Thymus (tissue), 11 donors: Measurements from ENCODE around the gene KLHL10. TPM values are rescaled to one million over a fixed set of nuclear protein-coding genes. Genes with fewer than 3 reads are reported as not detected.

Experiments
- DNase-seq, 9 donors: peaks; one replicate each; pipeline ENCODE4 v3.0.0-alpha.2; 2013; ENCODE audit warnings: low spot score in 9 of 9, low read depth in 6 of 9, missing footprints in 1 of 9
- H3K27ac ChIP-seq, 2 donors: one replicate each; pipeline ENCODE4 v1.5.1; 2013; ENCODE audit warnings: control low read depth in 1 of 2, low read depth in 1 of 2, low read length in 1 of 2, mild to moderate bottlenecking in 1 of 2, moderate library complexity in 1 of 2
- H3K27me3 ChIP-seq, 2 donors: one replicate each; pipeline ENCODE4 v1.5.1; 2013; ENCODE audit warnings: low read length in 1 of 2; ENCODE audit not compliant: control insufficient read depth in 2 of 2, insufficient read depth in 1 of 2
- H3K36me3 ChIP-seq, 2 donors: one replicate each; pipeline ENCODE4 v1.5.1; 2013; ENCODE audit warnings: low read length in 1 of 2, mild to moderate bottlenecking in 1 of 2, moderate library complexity in 1 of 2; ENCODE audit not compliant: control insufficient read depth in 2 of 2, insufficient read depth in 2 of 2
- H3K4me1 ChIP-seq, 2 donors: one replicate each; pipeline ENCODE4 v1.5.1; 2013; ENCODE audit warnings: low read length in 2 of 2; ENCODE audit not compliant: control insufficient read depth in 2 of 2, insufficient read depth in 2 of 2
- H3K4me3 ChIP-seq, 2 donors: one replicate each; pipeline ENCODE4 v1.5.1; 2013; ENCODE audit warnings: low read length in 2 of 2, control low read depth in 1 of 2, mild to moderate bottlenecking in 1 of 2
- H3K9me3 ChIP-seq, 2 donors: one replicate each; pipeline ENCODE4 v1.5.1; 2013; ENCODE audit warnings: low read length in 1 of 2, mild to moderate bottlenecking in 1 of 2; ENCODE audit not compliant: control insufficient read depth in 2 of 2, insufficient read depth in 1 of 2
- WGBS: extraction: QIAGEN DNeasy Blood & Tissue Kit; methylation state at CpG from one replicate; pipeline ENCODE4 v1.1.7; 2013; 5-methylcytosine and 5-hydroxymethylcytosine counted together
- polyA plus RNA-seq: library from polyadenylated mRNA; stranded (reverse); fragments of 200-250 nt; gene quantifications from one replicate; pipeline ENCODE4 v1.2.3, GENCODE V29; 2013
- total RNA-seq: library from RNA; stranded (reverse); fragments of 120-200 nt; gene quantifications from one replicate; pipeline ENCODE4 v1.2.4, GENCODE V29; 2013
- donor health status: healthy.

Gene KLHL10
- total and polyA plus RNA-seq, 2 donors: 0.14 TPM; not detected in 1

DNA sequence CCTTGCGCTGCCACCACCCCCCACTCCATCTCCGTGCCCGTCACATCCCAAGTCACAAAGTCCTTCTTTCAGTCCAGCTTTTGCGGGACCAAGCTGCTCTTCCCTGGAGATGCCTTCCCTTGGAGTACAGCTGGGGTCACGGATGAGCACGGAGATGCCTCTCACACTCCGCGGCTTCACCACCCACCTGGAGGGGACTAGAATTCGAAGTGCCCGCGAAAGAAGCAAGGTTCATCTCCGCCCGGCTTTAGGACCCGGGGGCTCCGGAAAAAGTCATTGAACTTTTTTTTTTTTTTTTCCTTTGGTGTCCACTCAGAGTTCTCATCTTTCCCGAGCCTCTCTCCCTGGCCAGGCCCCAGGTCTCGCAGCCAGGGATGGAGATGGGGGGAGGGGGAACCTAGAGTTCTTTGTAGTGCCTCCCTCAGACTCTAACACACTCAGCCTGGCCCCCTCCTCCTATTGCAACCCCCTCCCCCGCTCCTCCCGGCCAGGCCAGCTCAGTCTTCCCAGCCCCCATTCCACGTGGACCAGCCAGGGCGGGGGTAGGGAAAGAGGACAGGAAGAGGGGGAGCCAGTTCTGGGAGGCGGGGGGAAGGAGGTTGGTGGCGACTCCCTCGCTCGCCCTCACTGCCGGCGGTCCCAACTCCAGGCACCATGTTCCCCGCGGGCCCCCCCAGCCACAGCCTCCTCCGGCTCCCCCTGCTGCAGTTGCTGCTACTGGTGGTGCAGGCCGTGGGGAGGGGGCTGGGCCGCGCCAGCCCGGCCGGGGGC lies 25.1 kb upstream of the KLHL10 start, which contains the start of gene FKBP10:
TSS of gene FKBP10 (plus strand) at position 624 of the 771 bp plus-strand sequence. CDS start at position 655, 31 bp downstream.
- peaks cover 2 to 7% of the 10 kb centered on the region in 2 donors for H3K9me3 ChIP-seq
- H3K36me3 ChIP-seq: no peaks in the 10 kb centered on the region
- peaks cover 9 to 14% of the 10 kb centered on the region in 2 donors for H3K4me1 ChIP-seq
- WGBS: 9% methylated on average over 35 of the region's 35 CpGs
- peak in 1 of 9 donors; percentile 60 for DNase-seq
- H3K27me3 ChIP-seq: peaks cover 34 to 65% of the 10 kb centered on the region in 2 donors
- peak within 1 kb of the TSS; percentile 14 to 78 for H3K4me3 ChIP-seq
- no peak within 1 kb of the TSS for H3K27ac ChIP-seq

GRCh38 chr17:41813152-41813680 lies 24.4 kb upstream of the KLHL10 start:
- DNase-seq: no peak
- Histone ChIP-seq H3K4me1 (peaks cover 9 to 14% of the 10 kb centered on the region in 2 donors), H3K36me3 (no peaks in the 10 kb centered on the region), H3K4me3 (peak overlapping the region; percentile 0 to 14), H3K27ac (no peak overlapping the region), H3K27me3 (peaks cover 34 to 62% of the 10 kb centered on the region in 2 donors), H3K9me3 (peaks cover 2 to 7% of the 10 kb centered on the region in 2 donors)
- 68% methylated on average over 12 of the region's 12 CpGs for WGBS

- peaks cover 34 to 62% of the 10 kb centered on the region in 2 donors for H3K27me3 ChIP-seq
- no peak overlapping the region for H3K27ac ChIP-seq
- peaks cover 2 to 7% of the 10 kb centered on the region in 2 donors for H3K9me3 ChIP-seq
- H3K4me1 ChIP-seq: peaks cover 9 to 14% of the 10 kb centered on the region in 2 donors
- WGBS: 94% methylated on average over 9 of the region's 9 CpGs
- no peak for DNase-seq
- H3K36me3 ChIP-seq: no peaks in the 10 kb centered on the region
- no peak overlapping the region for H3K4me3 ChIP-seq
These were observed 23.9 kb upstream of the KLHL10 start for GRCh38 chr17:41813699-41814124.

GRCh38 chr17:41814195-41814594 lies 23.4 kb upstream of the KLHL10 start:
- DNase-seq: no peak

DNA sequence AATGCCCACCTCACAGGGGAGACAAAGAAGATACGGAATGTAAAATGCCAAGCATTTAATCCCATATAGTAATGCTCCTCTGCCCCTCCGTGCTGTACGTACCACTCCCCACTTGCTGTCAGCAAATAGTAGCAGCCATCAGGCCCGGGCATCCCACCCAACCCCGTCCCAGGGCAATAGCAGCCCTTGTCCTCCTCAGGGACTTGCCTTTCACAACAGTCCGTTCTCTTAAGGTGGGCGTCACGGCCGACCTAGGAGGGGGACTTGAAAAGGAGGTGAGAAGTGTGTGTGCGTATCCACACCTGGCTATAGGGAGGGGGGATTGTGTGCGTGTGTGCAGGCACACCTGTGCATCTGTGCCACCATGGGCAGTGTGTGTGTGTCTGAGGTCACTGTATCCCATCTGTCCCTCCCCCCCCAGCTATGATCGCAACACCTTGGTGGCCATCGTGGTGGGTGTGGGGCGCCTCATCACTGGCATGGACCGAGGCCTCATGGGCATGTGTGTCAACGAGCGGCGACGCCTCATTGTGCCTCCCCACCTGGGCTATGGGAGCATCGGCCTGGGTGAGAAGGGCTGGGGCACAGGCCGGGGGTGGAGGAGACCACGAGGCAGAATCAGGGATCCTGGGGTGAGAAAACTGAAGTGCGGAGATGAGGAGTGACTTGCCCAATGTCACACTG lies 20.8 kb upstream of the KLHL10 start:
- no peak overlapping the region for H3K27ac ChIP-seq
- no peak overlapping the region for H3K4me3 ChIP-seq
- H3K4me1 ChIP-seq: peaks cover 5 to 12% of the 10 kb centered on the region in 2 donors
- H3K9me3 ChIP-seq: peaks cover 0 to 2% of the 10 kb centered on the region in 2 donors
- no peaks in the 10 kb centered on the region for H3K36me3 ChIP-seq
- WGBS: 96% methylated on average over 23 of the region's 23 CpGs
- H3K27me3 ChIP-seq: peaks cover 25 to 34% of the 10 kb centered on the region in 2 donors
- DNase-seq: no peak

More at GRCh38 chr17:41814195-41814594, 23.4 kb upstream of the KLHL10 start:
- Histone ChIP-seq H3K9me3 (peaks cover 2 to 7% of the 10 kb centered on the region in 2 donors), H3K27me3 (peaks cover 34 to 59% of the 10 kb centered on the region in 2 donors), H3K4me3 (no peak overlapping the region), H3K27ac (no peak overlapping the region), H3K36me3 (no peaks in the 10 kb centered on the region), H3K4me1 (peaks cover 9 to 14% of the 10 kb centered on the region in 2 donors)
- WGBS: 91% methylated on average over 1 of the region's 1 CpG

DNA sequence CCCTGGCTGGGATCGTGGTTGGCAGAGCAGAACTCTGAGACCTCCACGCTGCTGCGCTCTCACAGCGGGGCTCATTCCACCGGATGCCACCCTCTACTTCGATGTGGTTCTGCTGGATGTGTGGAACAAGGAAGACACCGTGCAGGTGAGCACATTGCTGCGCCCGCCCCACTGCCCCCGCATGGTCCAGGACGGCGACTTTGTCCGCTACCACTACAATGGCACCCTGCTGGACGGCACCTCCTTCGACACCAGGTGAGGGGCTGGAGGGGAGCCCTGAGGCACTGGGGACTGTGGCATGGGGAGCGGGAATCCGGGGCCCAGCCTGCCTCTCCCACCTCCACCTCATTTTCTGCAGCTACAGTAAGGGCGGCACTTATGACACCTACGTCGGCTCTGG lies 19.6 kb upstream of the KLHL10 start:
- Histone ChIP-seq H3K9me3 (peaks cover 0 to under 1% of the 10 kb centered on the region in 2 donors), H3K4me1 (no peaks in the 10 kb centered on the region), H3K4me3 (no peak overlapping the region), H3K27ac (no peak overlapping the region), H3K27me3 (peaks cover 12 to 22% of the 10 kb centered on the region in 2 donors), H3K36me3 (no peaks in the 10 kb centered on the region)
- no peak for DNase-seq
- 99% methylated on average over 20 of the region's 20 CpGs for WGBS

DNA sequence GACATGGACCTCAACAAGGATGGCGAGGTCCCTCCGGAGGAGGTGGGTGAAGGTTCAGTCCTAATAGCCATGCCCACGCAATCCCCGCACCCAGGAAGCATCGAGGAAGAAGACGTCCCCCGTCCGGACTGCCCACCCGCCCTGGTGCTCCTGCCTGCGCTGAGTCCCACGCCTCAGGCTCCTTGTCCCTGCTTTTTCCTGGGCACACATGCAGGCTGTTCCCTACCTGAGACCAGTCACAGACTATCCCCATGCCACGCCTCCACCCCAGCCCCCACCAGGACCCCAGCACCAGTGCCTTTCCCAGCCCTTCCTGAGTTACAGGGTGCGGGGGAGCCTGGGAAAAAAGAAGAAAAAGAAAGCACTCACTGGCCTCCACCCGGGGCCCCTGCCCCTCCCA lies 15.8 kb upstream of the KLHL10 start:
- Histone ChIP-seq H3K27me3 (peaks cover 0 to under 1% of the 10 kb centered on the region in 2 donors), H3K9me3 (no peaks in the 10 kb centered on the region), H3K4me3 (no peak overlapping the region), H3K27ac (no peak overlapping the region), H3K36me3 (peaks cover 3% of the 10 kb centered on the region in 2 donors), H3K4me1 (no peaks in the 10 kb centered on the region)
- WGBS: 96% methylated on average over 14 of the region's 14 CpGs
- DNase-seq: no peak

- Histone ChIP-seq H3K4me3 (no peak overlapping the region), H3K27me3 (no peaks in the 10 kb centered on the region), H3K36me3 (peaks cover 3% of the 10 kb centered on the region in 2 donors), H3K4me1 (no peaks in the 10 kb centered on the region), H3K9me3 (no peaks in the 10 kb centered on the region), H3K27ac (no peak overlapping the region)
- no peak for DNase-seq
- 92% methylated on average over 12 of the region's 12 CpGs for WGBS
These were observed 15.1 kb upstream of the KLHL10 start for GRCh38 chr17:41822216-41823140.
